T follicular helper cell (primary cell): Measurements from ENCODE around the gene GP5.

Experiments
- DNase-seq: peaks from one replicate; pipeline ENCODE4 v3.0.0-alpha.2; 2020; ENCODE audit warnings: low read depth

Gene GP5

GRCh38 chr3:194348354-194348753 lies 50.7 kb downstream of the GP5 start:
- DNase-seq, result no peak

GRCh38 chr3:194346621-194347020 lies 52.4 kb downstream of the GP5 start:
- DNase-seq, result no peak

DNA sequence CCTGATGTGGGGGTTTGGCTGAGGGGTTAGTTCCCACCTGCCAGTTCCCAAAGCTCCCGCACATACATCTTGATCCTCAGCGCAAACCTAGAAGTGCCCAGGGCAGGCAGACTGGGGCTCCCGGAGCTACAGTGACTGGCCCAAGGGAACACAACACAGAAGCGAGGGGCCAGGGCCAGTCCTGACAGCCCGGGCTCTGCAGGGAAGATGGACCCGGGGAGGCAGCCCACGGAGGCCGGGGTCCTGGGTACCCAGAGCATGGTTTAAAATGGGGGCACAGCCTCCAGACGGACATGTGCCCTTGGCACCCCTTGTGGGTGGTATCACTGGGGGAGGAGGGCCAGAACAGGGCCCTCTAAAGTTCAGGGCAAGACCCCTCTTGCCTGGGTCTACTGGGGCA lies 53.0 kb downstream of the GP5 start:
- no peak for DNase-seq
